Cardiac fibroblast (primary cell): ENCODE data around the gene MRTFA.

Source experiments
- DNase-seq, 2 donors: peaks; one replicate each; pipeline versions ENCODE4 v3.0.0 to v3.0.0-alpha.2; 2010; ENCODE audit warnings: low read depth in 2 of 2
- H3K4me3 ChIP-seq, 2 donors: replicated peaks in 1 of 2; 1 replicate in 1 of 2; 2 replicates in 1 of 2; pipeline ENCODE4 v1.5.1; 2011; ENCODE audit warnings: low read depth in 2 of 2, low read length in 2 of 2, mild to moderate bottlenecking in 2 of 2, moderate library complexity in 1 of 2
- CTCF ChIP-seq: IDR thresholded peaks from one replicate; pipeline ENCODE4 v1.5.1; 2011; ENCODE audit warnings: low read depth, mild to moderate bottlenecking, low read length, inconsistent platforms

Gene MRTFA

GRCh38 chr22:40421082-40421350, 215.5 kb downstream of the MRTFA start:
- DNase-seq: no peak
- no peak for TF ChIP-seq CTCF
- H3K4me3 ChIP-seq: no peak overlapping the region

GRCh38 chr22:40420341-40421081, 216.0 kb downstream of the MRTFA start:
- DNase-seq: no peak
- no peak for TF ChIP-seq CTCF
- no peak overlapping the region for H3K4me3 ChIP-seq

GRCh38 chr22:40419718-40420117, 216.8 kb downstream of the MRTFA start:
- no peak for TF ChIP-seq CTCF
- H3K4me3 ChIP-seq: no peak overlapping the region
- DNase-seq: no peak

DNA sequence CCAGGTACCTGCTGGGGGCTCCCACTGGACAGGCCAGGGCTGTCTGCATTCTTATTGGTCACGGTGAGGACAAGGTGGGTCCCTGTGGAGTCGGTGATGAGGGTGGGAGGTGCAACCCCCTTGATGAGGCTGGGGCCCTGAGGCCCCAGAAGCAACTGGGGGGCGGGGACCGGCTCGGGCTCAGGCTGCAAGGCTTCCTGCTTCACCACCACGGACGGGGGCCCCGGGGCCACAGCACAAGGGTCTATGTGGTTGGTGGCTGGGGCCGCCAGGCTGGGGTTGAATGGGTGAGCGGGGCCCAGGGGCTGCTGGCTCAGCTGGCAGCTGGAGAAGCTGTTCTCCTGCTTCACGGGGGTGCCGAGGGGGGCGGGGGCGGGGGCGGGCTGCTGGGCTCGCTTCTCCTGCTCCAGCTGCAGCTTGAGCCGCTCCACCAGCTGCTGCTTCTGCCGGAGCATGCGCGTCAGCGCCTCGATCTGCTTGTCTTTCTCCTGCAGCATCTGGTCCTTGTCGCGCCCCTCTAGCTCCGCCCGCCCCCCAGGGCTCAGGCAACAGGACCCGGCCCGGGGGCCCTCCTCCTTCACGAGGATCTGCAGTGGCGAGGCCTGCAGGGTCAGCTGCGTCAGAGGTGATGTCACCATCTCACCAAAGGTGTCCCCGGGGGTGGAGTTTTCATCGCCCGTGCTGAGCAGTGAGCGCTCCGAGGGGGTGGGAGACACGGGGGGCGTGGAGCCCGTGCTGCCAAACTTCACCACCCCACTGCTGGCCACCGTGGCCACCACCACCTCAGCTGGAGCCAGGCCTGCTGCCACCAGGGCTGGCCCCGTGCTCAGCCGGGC, 217.9 kb downstream of the MRTFA start:
- TF ChIP-seq CTCF: no peak
- DNase-seq: no peak
- H3K4me3 ChIP-seq: no peak overlapping the region

DNA sequence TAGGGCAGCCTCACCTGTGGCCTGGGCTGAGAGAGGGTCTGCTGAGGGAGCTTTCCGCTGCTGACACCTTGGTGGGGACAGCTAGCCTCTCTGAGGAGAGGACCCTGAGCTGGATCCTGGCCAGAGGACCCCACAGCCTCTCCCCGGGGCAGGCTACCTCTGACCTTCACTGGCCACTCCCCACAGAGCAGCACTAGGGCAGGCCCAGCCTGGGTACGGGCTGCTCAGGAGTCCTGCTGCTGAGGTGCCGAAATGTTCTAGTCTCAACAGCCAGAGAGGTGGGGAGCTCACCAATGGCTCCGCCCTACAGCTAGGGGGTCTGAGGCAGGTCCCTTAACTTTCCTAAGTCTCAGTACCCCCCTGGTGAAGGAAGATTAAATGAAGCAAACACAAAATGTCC, 218.6 kb downstream of the MRTFA start:
- H3K4me3 ChIP-seq: no peak overlapping the region
- no peak for TF ChIP-seq CTCF

DNA sequence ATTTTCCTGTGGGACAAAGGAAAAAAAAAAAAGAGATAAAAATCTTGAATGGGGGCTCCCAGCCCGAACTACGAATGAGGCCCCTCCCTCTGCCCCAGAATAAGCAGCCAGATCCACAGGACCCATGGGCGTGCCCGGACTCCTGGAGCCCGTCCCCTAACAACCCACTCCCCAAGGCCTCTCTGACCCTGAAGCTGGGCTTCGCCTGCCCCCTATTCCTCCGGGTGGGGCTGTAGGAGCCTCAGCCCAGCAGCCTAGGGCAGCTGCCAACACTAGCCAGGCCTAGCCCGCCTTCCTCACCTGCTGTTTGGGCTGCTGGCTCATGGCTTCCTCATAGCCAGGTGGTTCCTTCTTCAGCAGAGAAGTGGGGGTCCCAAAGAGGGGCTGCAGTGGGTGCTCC, 219.5 kb downstream of the MRTFA start:
- no peak for DNase-seq
- TF ChIP-seq CTCF: no peak
- H3K4me3 ChIP-seq: no peak overlapping the region

More for the DNA sequence above, 218.6 kb downstream of the MRTFA start:
- no peak for DNase-seq

GRCh38 chr22:40416636-40417035, 219.9 kb downstream of the MRTFA start:
- no peak for TF ChIP-seq CTCF
- H3K4me3 ChIP-seq: no peak overlapping the region
- no peak for DNase-seq
